GM18870 (cell line): ENCODE data around the gene GGT5.
"Not testable (repeated sequence)": the region's sequence is repeated elsewhere in the genome, so short reads cannot be mapped to it uniquely, and the experiment has no call there.

Experiments used
- ATAC-seq: cut with Tn5 transposase; IDR thresholded peaks from one replicate; pipeline ENCODE4 v1.9.1; 2021; ENCODE audit warnings: moderate library complexity; ENCODE audit not compliant: unreplicated experiment

The GGT5 gene

DNA sequence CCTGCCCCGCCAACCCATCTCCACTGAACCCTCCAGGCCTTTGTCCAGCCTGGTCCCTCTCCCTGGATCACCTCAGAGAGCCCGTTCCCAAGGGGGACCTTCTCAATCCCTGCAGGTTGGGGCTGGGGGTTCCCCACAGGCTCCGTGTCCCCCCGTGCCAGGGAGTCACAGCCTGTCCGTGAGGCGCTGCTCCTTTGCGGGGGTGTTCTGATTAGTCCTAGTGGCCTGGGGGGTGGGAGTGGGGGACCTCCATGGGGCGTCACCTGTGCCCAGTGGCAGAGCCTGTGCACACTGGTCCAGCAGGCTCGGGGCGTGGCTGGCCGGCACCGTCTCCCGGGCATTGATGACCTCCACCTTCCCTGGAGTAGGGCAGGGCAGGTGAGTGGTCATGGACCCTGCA lies 11.6 kb downstream of the GGT5 start:
- no peak for ATAC-seq

GRCh38 chr22:24232725-24233124 lies 12.2 kb downstream of the GGT5 start:
- ATAC-seq: no peak

- no peak for ATAC-seq
Observed at GRCh38 chr22:24232124-24232523, 12.8 kb downstream of the GGT5 start.

GRCh38 chr22:24231706-24232105 lies 13.2 kb downstream of the GGT5 start:
- no peak for ATAC-seq

DNA sequence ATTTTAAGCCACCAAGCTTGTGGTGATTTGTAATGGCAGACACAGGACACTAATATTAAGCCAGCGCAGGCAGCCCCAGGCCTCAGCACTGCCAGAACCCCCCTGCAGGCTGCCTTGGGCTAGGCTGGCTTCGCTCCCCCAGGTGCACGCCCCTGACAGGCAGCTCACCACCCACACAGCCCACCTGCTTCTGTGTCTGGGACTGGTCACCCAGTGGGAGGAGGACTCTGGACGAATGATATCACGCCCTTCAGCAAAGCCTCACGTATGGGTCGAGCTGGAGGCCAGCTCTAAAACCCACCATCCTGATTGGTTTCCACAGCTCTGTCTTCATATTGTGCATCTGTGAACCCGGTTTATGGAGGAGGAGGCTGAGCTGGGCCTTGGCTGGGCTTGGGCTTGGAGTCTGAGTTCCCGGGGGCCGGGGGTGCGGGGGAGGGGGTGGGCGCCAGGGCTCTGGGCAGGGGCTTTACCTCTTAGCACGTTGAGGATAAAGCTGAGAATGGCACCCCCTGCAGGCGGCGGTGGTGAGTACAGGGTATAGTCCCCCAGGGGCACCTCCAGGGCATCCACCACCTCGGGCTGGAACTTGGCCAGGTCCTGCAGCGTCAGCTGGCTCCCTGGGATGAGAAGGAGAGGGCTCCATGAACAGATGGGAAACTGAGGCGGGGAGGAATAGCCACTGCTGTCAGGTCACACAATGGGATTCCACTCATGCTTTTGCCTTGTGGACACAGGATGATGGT lies 13.8 kb downstream of the GGT5 start:
- no peak for ATAC-seq

- no peak for ATAC-seq
Observed at GRCh38 chr22:24225951-24226350, 18.9 kb downstream of the GGT5 start.

GRCh38 chr22:24225044-24225601 lies 19.8 kb downstream of the GGT5 start:
- no peak for ATAC-seq

DNA sequence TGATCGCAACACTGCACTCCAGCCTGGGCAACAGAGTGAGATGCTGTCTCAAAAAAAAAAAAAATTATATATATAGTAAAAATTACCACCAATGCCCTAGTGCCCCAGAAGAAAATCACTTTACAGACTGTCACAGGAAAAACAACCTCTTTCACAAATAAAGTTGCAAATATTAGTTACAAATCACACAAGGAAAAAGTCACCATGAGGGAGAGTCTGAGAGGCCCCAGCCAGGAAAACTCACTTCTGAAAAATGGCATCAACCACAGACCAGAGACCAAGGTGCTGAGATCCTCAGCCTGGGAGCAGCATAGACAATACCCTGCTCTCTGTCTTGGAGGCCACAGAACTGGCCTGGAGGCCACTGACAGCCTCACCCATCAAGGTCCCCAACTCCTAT lies 20.4 kb downstream of the GGT5 start:
- no peak for ATAC-seq

GRCh38 chr22:24219750-24220149 lies 25.1 kb downstream of the GGT5 start:
- no peak for ATAC-seq

- ATAC-seq: no peak
Observed at GRCh38 chr22:24217384-24217783, 27.5 kb downstream of the GGT5 start.

DNA sequence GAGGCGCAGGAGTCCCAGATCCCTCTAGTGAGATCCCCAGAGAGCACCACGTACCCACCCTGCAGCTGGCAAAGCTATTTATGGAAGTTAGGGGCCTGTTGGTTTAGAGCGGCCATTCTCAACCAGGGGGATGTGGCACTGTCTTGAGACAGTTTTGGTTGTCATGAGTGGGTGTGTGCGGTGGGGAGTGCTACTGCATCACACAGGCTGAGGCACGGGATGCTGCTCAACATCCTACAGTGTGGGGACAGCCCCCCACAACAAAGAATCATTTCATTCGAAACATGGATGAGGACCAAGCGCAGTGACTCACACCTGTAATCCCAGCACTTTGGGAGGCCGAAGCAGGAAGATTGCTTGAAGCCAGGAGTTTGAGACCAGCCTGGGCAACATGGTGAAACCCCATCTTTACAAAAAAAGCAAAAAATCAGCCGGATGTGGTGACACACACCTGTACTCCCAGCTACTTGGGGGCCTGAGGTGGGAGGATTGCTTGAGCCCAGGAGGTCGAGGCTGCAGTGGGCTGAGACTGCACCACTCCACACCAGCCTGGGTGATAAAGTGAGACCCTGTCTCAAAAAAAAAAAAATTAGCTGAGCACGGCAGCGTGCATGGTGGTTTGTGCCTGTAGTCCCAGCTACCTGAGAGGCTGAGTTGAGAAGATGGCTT lies 28.2 kb downstream of the GGT5 start:
- no peak for ATAC-seq

DNA sequence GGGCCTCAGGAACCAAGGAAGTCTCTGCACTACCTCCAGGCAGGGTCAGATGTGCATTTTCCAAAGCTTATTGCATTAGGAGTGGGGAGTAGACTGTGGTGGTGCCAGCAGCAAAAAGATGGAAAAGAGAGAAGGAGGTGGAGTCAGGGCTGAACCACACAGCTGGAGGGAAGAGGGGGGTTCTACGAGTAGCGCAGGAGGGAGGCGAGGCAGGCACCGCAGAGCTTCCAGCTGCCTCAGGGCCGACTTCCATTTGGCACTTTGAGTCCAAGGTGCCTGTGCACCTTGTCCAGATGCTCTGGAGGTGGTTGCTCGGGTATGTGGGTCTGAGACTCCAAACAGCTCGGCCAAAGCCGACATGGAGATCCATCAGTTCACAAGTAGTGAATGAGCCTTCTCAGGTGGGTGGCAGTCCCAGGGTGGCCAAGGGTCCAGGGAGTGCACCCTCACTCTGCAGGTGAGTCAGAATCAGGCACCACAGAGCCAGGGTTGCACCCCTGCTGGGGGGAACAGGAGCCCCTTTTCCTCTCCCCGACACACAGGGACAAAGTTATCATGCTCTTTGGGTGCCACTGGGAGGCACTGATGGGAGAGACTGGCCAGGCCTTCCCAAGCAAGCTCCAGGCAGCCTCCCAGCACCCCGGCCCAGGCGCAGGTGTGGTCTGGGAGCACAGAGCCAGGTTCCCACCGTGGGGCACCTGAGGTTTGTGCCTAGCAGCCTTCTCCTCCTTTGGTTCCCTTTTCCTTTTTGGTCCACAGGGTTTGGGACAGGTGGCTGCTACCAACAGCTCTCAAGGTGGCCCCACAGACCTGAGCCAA lies 30.2 kb downstream of the GGT5 start:
- ATAC-seq: no peak

DNA sequence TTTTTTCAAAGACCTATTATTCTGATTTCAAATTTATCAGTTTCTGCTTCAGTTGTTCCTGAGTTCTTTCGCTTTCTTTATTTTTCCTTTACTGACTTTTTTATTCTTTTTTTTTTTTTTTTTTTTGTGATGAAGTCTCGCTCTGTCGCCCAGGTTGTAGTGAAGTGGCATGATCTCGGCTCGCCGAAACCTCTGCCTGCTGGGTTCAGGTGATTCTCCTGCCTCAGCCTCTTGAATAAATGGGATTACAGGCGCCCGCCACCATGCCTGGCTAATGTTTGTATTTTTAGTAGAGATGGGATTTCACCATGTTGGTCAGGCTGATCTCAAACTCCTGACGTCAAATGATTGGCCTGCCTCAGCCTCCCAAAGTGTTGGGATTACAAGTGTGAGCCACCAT lies 31.8 kb downstream of the GGT5 start:
- not testable (repeated sequence) for ATAC-seq

DNA sequence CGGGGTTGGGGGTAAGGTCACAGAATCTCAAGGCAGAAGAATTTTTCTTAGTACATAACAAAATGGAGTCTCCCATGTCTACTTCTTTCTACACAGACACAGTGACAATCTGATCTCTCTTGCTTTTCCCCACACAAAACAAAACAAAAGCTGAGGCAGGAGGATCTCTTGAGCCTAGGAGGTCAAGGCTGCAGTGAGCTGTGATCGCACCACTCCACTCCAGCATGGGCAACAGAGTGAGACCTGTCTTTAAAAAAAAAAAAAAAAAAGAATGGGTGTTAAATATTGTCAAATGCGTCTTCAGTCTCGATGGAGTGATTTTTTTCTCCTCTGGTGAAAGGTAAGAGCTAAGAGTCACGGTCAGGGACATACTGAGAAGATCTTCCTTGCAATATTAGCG lies 33.2 kb downstream of the GGT5 start:
- not testable (repeated sequence) for ATAC-seq

DNA sequence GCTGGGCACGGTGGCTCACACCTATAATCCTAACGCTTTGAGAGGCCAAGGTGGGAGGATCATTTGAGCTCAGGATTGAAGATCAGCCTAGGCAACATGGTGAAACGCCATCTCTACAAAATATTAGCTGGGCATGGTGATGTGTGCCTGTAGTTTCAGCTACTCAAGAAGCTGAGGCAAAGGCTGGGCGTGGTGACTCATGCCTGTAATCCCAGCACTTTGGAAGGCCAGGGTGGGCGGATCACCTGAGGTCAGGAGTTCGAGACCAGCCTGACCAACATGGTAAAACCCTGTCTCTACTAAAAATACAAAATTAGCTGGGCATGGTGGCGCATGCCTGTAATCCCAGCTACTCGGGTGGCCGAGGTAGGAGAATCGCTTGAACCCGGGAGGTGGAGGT lies 34.5 kb downstream of the GGT5 start:
- ATAC-seq: not testable (repeated sequence)

DNA sequence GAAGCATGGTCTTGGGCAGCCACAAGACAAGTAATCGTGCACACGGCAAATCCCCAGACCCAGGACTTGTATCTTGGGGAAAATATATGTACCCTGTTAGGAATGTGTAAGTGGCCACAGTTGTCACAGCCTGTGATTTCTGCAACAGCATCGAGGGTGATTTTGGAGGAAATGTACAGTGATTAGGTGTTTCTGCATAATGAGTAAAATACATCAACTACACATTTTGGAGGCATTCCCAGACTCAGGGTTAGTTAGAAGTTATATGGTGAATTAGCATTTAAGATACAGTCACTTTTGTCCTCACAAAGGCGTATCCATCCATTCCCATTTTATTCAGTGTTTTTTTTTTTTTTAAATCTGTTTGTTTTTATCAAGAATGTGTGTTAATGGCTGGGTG lies 35.2 kb downstream of the GGT5 start:
- ATAC-seq: no peak

DNA sequence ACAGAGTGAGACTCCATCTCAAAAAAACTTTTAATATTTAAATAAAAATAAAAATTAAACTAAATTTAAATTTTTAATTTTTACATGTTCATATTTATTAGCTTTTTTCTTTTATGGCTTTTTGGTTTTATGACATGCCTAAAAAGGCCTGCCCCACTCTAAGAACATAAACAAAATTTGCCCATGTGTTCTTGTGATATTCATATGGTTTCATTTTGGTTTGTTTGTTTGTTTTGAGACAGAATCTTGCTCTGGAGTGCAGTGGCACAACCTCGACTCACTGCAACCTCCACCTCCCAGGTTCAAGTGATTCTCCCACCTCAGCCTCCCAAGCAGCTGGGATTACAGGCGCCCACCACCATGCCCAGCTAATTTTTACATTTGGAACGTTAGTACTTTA lies 35.9 kb downstream of the GGT5 start:
- no peak for ATAC-seq

DNA sequence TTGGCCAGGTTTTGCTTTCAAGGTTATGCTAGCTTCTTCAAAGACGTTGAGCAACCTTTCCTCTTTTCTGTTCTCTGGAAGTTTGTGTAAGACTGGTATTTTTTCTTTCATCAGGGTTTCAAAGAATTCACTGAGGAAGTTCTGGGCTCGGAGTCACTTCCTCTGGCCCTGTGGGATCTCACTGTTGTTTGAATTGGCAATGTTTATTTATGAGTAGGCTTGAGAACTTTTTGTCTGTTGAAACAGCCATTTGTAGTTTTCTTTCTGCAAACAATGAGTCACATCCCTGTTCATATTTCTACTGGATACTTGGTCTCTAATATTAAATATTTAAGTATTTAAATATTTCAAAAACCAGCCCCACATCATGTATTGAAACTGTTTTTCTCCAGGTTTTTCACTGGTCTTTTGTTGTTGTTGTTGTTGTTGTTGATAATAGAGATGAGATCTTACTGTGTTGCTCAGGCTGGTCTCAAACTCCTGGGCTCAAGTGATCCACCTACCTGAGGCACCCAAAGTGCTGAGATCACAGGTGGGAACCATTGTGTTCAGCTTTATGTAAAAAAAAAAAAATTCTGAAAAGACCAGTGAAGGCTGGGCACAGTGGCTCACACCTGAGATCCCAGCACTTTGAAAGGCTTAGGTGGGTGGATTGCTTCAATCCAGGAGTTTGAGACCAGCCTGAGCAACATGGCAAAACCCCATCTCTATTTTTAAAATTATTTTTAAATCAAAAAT lies 36.7 kb downstream of the GGT5 start:
- ATAC-seq: no peak

DNA sequence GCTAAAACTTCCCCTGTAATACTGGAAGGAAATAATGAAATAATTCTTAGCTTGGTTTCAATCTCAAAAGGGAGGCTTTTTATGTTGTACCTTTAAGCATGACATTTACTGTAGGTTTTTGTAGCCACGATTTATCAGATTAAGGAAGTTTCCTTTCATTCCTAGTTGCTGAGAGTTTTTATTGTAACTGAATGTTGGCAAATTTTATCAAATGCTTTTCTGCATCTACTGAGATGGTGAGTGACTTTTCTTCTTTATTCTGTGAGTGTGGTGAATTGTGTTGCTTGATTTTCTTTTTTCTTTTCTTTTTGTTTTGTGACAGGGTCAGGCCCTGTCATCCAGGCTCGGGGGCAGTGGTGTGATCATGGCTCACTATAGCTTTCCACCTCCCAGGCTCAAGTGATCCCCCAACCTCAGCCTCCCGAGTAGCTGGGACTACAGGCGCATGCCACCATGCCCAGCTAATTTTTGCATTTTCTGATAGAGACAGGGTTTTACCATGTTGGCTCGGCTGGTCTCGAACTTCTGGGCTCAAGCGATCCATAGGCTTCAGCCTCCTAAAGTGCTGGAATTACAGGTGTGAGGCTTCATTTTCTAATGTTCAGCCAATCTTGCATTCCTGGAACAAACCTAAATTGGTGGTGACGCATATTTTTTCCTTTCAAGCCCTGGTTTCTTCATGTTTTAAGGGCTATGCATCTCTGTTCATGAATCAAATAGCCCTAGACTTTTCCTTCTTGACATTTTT lies 37.4 kb downstream of the GGT5 start:
- no peak for ATAC-seq
